Endothelial cell of umbilical vein (primary cell): ENCODE data around the gene GRB14.

Experiments
- CTCF ChIP-seq, 2 donors: IDR thresholded peaks; 1 replicate in 1 of 2; 2 replicates in 1 of 2; pipeline ENCODE4 v1.5.1; 2011; ENCODE audit warnings: low read length in 2 of 2, mild to moderate bottlenecking in 2 of 2, moderate library complexity in 2 of 2, control low read depth in 1 of 2, inconsistent platforms in 1 of 2, low read depth in 1 of 2; ENCODE audit not compliant: insufficient read depth in 1 of 2; ENCODE audit errors: extremely low read depth in 1 of 2
- MAX ChIP-seq: IDR thresholded peaks from 2 replicates; pipeline ENCODE4 v1.6.1; 2011; ENCODE audit not compliant: insufficient read depth, insufficient read length
- POLR2A ChIP-seq: IDR thresholded peaks from 2 replicates; pipeline ENCODE4 v1.6.1; 2012; ENCODE audit warnings: low read depth, mild to moderate bottlenecking, control low read depth, low read length
- POLR2AphosphoS5 ChIP-seq: IDR thresholded peaks from 2 replicates; pipeline ENCODE4 v1.6.1; 2012; ENCODE audit warnings: low read depth, mild to moderate bottlenecking, control low read depth, low read length, moderate library complexity; ENCODE audit not compliant: insufficient read depth

GRCh38 chr2:164509137-164509877, 112.0 kb downstream of the GRB14 start:
- TF ChIP-seq MAX: no peak
- TF ChIP-seq CTCF (IDR thresholded peaks at IDR 0.05; ENCODE audit: extremely low read depth in 1 of 2, insufficient read depth in 1 of 2, low read depth in 1 of 2, low read length in 2 of 2): no peak
- TF ChIP-seq POLR2A: no peak
- TF ChIP-seq POLR2AphosphoS5: no peak
